Measurements from ENCODE around the gene HTT.
A peak's percentile ranks its signal among the peaks of the same experiment; 100 is the strongest.
"Not testable (repeated sequence)": the region's sequence is repeated elsewhere in the genome, so short reads cannot be mapped to it uniquely, and the experiment has no call there.

The HTT gene

DNA sequence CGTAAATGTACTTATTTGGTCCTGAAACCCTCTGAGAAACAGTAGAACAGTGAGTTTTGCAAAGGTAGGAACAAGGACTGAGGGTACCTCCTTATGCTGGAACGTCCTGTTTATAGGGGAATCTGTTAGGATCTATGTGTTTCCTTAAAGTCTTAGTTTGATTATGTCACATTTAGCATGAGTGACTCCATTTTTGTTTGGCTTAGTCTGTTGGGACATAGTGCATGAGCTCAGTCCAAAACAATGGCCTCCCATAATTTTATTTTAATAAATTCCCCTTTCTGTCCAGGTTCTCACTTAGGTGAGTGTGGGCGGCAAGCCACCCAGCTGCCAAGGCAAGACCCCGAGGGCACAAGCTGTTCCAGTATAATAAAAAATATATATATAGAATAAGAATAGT, 27.9 kb upstream of the HTT start:
- DNase-seq: no peak

DNA sequence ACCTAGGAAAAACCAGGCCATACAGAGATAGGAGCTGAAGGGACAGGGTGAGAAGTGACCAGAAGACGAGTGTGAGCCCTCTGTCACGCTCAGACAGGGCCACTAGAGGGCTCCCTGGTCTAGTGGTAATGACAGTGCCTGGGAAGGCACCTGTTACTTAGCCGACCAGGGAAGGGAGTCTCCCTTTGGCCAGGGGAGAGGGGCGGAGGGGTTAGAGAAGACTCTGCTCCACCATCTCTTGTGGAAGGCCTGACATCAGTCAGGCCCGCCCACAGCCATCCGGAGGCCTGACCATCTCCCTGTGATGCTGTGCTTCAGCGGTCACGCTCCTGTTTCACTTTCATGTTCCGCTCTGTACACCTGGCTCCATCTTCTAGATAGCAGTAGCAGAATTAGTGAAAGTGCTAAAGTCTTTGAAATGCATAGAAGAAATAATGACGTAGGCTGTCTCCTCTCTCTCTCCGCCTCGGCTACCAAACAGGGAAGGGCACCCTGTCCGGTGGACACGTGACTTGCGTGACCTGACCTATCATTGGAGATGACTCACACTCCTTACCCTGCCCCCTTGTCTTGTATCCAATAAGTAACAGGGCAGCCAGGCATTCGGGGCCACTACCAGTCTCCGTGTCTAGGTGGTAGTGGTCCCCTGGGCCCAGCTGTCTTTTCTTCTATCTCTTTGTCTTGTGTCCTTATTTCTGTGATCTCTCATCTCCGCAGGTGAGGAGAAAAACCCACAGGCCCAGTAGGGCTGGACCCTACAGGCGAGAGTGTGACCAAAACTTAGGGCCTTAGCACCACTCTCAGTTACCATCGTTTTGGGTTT, 26.8 kb upstream of the HTT start:
- DNase-seq: peak in 1 of 2 experiments; percentile 22

DNA sequence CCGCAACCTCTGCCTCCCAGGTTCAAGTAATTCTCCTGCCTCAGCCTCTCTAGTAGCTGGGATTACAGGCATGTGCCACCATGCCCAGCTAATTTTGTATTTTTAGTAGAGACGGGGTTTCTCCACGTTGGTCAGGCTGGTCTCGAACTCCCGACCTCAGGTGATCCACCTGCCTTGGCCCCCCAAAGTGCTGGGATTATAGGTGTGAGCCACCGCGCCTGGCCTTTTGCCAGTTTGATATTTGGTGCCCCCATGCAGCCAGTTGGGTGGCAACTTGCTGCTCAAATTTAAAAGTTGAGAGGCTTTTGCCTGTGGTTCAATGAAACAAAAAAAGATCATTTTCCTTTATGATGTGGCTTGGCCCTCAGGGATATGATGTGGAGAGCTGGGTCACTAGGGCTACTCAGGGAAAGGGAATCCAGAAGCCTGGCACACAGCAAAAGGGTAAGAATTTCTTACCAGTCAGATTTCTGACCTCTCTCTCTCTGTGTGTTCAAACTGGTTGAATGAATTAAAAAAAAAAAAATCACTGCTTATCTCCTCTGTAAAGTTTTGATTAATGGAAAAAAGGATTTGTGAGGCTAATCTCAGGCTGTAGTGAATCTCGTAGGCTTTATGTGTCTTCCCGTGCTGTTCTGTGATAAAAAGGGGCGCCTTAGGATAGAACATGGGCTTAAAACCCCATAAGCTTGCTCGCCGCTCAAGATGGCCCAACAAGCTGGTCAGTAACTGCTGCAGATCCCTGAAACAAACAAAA, 23.2 kb upstream of the HTT start:
- DNase-seq: not testable (repeated sequence)

DNA sequence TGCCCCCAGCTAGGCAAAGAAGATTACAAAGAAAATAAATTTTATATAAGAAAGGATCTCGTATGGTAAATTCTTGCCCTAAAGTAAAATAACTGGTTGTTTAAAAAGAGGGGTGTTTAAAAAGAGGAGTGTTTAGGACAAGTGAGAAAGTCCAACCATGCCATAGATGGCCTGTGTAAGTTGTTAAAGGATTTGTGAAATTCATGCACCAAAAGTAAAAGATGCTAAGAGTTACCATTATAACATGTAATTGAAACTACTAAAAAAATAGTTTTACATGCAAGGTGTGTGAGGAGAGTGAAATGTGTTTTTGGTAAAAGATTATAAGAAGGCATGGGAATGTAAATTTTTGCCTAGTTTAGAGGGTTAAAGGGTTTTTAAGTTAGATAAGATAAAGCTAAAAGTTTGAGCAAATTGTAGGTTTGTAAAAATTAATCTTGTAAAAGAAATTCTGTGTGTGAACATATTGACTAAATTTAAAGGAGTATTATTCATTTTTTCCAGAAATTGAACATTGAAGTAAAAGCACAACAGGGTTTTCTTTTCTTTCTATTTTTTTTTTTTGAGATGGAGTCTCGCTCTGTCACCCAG, 20.2 kb upstream of the HTT start:
- DNase-seq: no peak

DNA sequence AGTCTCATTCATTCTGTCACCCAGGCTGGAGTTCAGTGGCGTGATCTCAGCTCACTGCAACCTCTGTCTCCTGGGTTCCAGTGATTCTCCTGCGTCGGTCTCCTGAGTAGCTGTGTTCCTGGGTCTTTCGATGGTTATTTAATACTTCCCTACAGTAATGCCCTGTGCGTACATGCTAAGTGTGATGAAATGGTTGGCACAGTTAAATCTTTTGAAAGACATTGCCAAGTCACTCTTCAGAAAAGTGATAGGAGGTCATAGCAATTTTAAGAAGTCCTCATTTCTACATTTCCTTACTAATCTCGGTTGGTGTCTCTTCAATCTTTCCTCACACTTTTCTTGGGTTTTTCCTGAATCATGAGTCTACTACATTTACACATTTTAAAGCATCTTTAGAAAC, 14.5 kb upstream of the HTT start:
- DNase-seq: no peak

DNA sequence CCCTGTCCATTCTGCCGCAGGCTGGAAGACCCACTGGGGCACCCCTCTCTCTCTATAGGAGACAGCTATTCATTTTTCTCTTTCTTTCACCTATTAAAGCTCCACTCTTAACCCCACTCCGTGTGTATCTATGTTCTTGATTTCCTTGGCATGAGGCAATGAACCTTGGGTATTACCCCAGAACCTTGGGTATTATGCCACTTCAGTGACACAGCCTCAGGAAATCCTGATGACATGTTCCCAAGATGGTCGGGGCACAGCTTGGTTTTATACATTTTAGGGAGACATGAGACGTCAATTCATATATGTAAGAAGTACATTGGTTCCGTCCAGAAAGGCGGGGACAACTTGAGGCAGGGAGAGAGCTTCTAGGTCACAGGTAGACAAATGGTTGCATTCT, 13.5 kb upstream of the HTT start:
- DNase-seq: no peak

DNA sequence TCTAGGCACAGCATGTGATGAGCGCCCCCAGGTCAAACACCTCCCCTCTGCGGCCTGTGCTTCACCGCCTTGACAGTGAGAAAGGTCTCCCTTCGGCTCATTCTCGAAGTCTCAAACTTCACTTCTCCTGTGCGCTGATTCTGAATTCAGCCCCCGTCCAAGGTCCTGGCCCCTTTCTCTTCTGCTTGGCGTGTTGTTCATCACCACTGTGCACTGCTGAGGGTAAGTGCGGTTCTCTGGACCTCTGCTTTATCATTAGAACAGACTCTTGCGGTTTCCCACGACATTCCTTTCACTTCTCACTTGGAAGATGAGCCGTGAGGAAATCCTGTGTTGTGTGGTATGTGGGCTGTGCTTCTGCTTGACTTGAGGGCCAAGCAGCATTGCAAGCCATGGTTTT, 12.0 kb upstream of the HTT start:
- no peak for DNase-seq

DNA sequence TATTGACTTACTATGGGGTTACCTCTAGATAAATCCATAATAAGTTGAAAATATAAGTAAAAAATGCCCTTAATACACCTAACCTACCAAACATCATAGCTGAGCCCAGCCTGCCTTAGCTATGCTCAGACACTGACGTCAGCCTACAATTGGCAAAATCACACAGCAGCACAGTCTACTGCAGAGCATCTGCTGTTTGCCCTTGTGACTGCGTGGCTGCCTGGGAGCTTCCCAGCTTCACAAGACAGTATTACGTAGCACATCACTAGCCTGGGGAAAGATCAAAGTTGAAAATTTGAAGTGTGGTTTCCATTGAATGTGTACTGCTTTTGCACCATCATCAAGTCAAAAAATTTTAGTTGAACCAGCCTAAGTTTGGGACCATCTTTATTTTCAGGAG, 8.9 kb upstream of the HTT start:
- no peak for DNase-seq

DNA sequence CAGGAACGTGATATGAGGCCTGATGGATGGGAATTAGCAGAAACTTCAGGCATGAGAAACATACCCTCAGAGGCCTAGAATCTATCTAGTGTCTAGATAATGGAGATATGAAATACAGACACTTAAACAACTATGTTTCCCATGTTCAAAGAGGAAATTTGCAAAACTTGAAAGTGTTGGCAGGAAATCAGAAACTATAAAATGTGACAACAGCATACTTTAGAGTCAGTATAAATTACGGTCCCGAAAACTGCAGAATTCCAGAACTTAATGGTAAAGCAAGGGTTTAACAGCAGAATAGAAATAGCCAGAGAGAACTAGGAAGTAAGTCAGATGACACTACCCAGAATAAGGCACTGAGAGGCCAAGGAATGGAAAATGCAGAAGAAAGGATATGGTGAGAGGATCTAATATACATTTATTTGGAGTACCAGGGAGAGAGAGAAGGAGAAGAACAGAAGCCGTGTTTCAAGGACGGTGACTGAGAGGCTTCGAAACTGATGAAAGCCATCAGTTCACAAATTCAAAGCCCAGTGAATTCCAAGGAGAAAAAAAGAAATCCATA, 7.6 kb upstream of the HTT start:
- no peak for DNase-seq

DNA sequence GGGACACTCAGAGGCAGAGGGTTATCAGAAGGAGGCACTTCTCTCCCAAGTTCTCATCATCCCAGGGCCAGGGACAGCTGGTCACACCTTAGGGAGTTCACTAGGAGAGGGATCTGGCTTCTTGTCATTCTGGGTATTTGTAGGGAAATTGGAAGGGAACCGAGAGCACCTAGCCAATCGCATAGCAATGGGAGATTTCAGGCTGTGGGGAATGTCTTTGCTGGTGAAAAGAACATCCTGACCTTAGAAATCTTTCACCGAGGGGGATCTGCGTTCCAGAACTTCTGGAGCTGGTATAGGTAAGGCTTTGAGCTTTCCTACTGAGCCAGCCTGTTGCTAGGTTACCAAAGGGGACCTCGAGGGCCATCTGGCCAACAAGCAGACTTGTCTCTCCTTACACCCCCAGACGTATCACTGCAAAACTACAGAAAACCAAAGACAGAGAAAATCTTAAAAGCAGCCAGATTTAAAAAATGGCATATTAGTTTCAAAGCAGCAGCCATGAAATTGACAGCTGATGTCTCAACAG, 6.9 kb upstream of the HTT start:
- no peak for DNase-seq

DNA sequence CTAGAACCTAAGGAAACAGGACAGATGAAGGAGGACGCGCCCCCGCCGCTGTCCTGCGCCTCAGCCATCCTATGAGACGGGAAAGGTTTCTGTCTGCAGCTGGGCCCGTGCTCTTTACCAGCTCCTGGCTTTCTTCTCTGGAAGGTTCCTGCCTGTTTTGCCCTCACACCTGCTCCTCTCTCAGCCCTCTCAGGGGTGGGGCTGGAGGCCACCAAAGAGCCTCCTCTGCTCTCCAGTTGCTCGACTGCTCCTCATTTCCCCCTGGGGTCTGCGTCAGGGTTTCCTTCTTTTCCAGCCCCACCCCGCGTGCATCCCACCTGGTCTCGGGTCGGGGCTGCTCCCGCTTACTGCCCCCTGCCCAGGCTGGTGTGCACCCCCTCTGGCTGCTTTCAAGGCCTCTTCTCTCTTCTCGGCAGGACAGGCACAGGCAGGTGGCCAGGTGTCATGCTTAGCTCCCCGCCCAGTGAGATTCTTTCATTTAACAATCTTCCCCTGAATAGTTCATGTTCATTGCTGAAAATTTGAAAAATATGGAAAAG, 4.8 kb upstream of the HTT start:
- DNase-seq: no peak

DNA sequence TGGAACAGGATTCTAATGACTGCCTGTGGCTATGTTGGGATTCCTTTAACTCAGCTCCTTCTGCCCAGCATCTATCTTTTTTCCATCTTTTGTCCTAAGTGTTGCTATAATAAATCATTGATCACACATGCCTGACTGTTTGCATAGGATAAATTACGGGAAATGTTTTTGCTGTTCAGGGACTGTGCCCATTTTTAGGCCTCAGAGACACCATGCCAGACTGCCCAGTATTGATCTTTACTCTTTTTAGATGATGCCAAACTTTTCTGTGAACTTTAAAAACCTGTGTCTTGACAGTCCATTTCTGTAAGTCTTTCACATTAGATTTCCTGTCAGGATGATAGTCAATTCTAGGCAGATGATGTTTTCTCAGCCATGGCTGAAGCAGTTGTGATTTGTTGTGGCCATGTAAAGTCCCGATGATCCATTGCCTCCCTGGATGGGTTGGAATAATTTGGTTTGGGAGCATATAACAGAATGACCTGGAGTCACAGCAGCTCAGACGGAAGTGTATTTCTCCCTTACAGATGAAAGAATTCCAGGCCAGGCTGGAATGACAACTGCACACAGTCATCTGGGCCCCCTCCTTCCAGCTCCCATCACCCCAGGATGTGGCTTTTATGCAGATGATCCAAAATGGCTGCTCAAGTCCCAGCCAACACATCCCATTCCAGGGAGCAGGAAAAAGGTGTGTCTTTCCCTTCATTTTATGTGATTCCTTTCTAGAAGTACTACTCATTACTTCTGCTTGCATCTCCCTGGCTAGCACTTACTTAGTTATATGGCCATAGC, 3.6 kb upstream of the HTT start:
- no peak for DNase-seq

DNA sequence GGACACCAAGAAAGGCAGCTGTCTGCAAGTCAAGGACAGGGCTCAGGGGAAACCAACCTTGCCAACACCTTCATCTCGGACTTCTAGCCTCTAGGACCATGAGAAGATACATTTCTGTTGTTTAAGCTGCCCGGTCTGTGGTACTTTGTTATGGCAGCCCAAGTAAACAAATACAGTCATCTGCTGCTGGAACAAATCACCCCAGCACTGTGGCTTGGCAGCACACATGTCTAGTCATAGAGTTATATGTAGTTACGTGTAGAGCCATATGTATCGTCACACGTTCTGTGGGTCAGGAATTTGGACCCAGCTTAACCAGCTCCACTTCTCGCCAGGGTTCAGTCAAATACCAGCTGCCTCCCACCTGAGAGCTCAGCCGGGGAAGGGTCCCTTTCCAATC, 2.7 kb upstream of the HTT start:
- DNase-seq: no peak

DNA sequence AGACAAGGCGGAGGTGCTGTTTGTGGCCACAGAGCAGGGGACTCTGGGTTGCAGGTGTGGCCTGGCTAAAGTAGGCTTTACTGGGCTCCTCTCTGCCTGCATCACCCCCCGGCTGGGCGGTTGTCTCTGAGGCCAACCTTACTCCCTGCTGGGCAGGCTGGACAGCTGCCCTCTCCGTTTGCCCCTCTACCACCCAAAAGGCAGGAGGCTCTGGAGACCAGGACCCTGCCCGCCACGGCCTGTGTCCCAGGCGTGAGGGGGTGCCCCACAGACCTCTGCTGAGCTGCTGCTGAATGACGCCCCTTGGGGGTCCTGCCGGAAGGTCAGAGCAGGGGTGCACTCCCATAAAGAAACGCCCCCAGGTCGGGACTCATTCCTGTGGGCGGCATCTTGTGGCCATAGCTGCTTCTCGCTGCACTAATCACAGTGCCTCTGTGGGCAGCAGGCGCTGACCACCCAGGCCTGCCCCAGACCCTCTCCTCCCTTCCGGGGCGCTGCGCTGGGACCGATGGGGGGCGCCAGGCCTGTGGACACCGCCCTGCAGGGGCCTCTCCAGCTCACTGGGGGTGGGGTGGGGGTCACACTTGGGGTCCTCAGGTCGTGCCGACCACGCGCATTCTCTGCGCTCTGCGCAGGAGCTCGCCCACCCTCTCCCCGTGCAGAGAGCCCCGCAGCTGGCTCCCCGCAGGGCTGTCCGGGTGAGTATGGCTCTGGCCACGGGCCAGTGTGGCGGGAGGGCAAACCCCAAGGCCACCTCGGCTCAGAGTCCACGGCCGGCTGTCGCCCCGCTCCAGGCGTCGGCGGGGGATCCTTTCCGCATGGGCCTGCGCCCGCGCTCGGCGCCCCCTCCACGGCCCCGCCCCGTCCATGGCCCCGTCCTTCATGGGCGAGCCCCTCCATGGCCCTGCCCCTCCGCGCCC, 1.1 kb upstream of the HTT start:
- no peak for DNase-seq

DNA sequence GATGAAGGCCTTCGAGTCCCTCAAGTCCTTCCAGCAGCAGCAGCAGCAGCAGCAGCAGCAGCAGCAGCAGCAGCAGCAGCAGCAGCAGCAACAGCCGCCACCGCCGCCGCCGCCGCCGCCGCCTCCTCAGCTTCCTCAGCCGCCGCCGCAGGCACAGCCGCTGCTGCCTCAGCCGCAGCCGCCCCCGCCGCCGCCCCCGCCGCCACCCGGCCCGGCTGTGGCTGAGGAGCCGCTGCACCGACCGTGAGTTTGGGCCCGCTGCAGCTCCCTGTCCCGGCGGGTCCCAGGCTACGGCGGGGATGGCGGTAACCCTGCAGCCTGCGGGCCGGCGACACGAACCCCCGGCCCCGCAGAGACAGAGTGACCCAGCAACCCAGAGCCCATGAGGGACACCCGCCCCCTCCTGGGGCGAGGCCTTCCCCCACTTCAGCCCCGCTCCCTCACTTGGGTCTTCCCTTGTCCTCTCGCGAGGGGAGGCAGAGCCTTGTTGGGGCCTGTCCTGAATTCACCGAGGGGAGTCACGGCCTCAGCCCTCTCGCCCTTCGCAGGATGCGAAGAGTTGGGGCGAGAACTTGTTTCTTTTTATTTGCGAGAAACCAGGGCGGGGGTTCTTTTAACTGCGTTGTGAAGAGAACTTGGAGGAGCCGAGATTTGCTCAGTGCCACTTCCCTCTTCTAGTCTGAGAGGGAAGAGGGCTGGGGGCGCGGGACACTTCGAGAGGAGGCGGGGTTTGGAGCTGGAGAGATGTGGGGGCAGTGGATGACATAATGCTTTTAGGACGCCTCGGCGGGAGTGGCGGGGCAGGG, 568 bp downstream of the HTT start:
- peak; percentile 15 to 35 for DNase-seq

DNA sequence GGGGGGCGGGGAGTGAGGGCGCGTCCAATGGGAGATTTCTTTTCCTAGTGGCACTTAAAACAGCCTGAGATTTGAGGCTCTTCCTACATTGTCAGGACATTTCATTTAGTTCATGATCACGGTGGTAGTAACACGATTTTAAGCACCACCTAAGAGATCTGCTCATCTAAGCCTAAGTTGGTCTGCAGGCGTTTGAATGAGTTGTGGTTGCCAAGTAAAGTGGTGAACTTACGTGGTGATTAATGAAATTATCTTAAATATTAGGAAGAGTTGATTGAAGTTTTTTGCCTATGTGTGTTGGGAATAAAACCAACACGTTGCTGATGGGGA, 1.1 kb downstream of the HTT start:
- DNase-seq: no peak

DNA sequence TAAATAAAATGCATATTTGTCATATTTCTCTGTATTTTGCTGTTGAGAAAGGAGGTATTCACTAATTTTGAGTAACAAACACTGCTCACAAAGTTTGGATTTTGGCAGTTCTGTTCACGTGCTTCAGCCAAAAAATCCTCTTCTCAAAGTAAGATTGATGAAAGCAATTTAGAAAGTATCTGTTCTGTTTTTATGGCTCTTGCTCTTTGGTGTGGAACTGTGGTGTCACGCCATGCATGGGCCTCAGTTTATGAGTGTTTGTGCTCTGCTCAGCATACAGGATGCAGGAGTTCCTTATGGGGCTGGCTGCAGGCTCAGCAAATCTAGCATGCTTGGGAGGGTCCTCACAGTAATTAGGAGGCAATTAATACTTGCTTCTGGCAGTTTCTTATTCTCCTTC, 3.3 kb downstream of the HTT start:
- DNase-seq: no peak

DNA sequence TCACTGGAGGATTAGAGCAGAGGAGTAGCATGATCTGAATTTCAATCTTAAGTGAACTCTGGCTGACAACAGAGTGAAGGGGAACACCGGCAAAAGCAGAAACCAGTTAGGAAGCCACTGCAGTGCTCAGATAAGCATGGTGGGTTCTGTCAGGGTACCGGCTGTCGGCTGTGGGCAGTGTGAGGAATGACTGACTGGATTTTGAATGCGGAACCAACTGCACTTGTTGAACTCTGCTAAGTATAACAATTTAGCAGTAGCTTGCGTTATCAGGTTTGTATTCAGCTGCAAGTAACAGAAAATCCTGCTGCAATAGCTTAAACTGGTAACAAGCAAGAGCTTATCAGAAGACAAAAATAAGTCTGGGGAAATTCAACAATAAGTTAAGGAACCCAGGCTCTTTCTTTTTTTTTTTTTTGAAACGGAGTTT, 5.2 kb downstream of the HTT start:
- no peak for DNase-seq

DNA sequence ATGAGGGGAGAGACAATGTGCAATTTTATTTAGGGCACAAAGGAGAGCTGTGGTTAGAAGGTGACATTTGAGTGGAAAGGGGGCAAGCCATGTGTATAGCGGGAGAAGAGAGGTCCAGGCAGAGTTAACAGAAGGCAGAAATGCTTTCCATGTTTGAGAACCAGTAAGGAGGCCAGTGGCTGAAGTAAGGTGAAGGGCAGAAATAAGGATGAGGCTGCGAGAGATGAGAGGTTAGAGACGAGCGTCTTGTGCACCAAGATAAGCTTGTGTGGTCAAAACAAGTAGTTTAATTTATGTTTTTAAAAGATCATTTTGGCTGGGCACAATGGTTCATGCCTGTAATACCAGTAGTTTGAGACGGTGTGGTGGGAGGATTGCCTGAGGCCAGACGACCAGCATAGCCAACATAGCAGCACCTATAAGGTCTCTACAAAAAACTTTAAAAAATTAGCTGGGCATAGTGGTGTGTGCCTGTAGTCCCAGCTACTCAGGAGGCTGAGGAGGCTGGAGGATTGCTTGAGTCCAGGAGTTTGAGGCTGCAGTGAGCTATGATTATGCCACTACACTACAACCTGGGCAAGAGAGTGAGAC, 8.5 kb downstream of the HTT start:
- no peak for DNase-seq

DNA sequence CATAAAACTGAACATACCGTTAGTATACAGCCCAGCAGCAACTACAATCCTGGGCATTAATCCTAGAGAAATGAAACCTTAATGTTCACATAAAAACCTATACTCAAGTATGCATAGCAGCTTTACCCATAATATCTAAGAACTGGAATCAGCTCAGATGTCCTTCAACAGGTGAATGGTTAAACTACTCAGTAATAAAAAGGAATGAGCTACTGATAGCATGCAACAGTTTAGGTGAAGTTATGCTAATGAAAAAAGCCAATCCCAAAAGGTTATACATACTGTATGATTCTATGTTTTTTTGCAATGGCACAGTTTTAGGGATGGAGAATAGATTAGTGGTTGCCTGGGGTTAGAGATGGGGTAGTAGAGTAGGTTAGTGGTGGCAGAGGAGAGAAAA, 9.3 kb downstream of the HTT start:
- no peak for DNase-seq

Data from NCI-H446 (cell line).